Inferior parietal cortex (tissue), 1 donor: ENCODE data around the gene SND1.
"Not testable (repeated sequence)": the region's sequence is repeated elsewhere in the genome, so short reads cannot be mapped to it uniquely, and the experiment has no call there.

ENCODE experiments used
- DNase-seq: peaks from one replicate; pipeline ENCODE4 v3.0.0-alpha.2; 2016; ENCODE audit errors: extremely low spot score

SND1 gene

GRCh38 chr7:127957886-127958285, 305.9 kb downstream of the SND1 start:
- DNase-seq = no peak

- DNase-seq = no peak
Measured at GRCh38 chr7:127959770-127960169, 307.8 kb downstream of the SND1 start.

GRCh38 chr7:127961786-127962453, 309.9 kb downstream of the SND1 start:
- no peak for DNase-seq

GRCh38 chr7:127962589-127963361, 310.8 kb downstream of the SND1 start:
- no peak for DNase-seq

- DNase-seq = not testable (repeated sequence)
Measured at GRCh38 chr7:127963850-127964249, 311.9 kb downstream of the SND1 start.

- DNase-seq = no peak
Measured at GRCh38 chr7:127967281-127967680, 315.3 kb downstream of the SND1 start.

- DNase-seq = no peak
Measured at GRCh38 chr7:127968547-127968946, 316.6 kb downstream of the SND1 start.

- DNase-seq = no peak
Measured at GRCh38 chr7:127973832-127974231, 321.8 kb downstream of the SND1 start.

- no peak for DNase-seq
Measured at GRCh38 chr7:127974446-127975035, 322.5 kb downstream of the SND1 start.

GRCh38 chr7:127976056-127976737, 324.2 kb downstream of the SND1 start:
- no peak for DNase-seq

- DNase-seq = no peak
Measured at GRCh38 chr7:127976738-127977120, 324.7 kb downstream of the SND1 start.

GRCh38 chr7:127978421-127978820, 326.4 kb downstream of the SND1 start:
- DNase-seq = no peak

GRCh38 chr7:127979113-127979727, 327.2 kb downstream of the SND1 start:
- DNase-seq = no peak

- DNase-seq = no peak
Measured at GRCh38 chr7:127979728-127980126, 327.7 kb downstream of the SND1 start.

GRCh38 chr7:127980901-127981300, 328.9 kb downstream of the SND1 start:
- no peak for DNase-seq

GRCh38 chr7:127981965-127982364, 330.0 kb downstream of the SND1 start:
- no peak for DNase-seq

- DNase-seq = no peak
Measured at GRCh38 chr7:127983804-127984332, 331.9 kb downstream of the SND1 start.

- DNase-seq = no peak
Measured at GRCh38 chr7:127986581-127987521, 334.9 kb downstream of the SND1 start.

GRCh38 chr7:127988751-127989150, 336.8 kb downstream of the SND1 start:
- no peak for DNase-seq

GRCh38 chr7:127993317-127993716, 341.3 kb downstream of the SND1 start:
- DNase-seq = no peak

- DNase-seq = no peak
Measured at GRCh38 chr7:127993987-127994386, 342.0 kb downstream of the SND1 start.
